ENCODE data around the gene ANKRD17.

Gene ANKRD17

DNA sequence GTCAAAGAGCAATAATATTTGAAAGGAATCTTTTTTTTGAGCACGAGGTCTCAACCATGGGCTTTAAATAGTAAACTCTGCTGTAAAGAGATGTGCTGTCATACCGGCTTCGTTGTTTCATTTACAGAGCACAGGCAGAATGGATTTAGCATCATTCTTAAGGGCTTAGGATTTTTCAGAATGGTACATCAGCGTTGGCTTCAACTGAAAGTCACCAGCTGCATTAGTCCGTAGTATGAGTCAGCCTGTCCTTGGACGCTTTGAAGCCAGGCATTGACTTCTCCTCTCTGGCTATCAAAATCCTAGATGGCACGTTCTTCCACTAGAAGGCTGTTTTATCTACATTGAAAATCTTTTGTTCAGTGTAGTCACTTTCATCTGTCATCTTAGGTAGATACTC lies 212.7 kb downstream of the ANKRD17 start:
- no peak for DNase-seq

- DNase-seq = no peak
Observed at GRCh38 chr4:73037057-73037456, 221.5 kb downstream of the ANKRD17 start.

- DNase-seq = no peak
Observed at GRCh38 chr4:73036123-73036522, 222.5 kb downstream of the ANKRD17 start.

DNA sequence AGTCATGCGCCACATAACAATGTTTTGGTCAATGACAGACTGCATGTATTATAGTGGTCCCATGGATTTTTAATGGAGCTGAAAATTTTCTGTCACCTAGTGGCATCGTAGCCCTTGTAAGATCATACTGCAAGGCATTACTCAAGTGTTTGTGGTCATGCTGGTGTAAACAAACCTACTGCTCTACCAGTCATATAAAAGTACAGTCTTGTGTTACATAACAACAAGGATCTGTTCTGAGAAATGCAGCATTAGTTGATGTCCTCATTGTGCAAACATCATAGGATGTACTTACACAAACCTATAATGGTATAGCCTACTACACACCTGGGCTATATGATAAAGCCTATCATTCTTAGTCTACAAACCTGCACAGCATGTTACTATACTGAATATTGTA lies 223.7 kb downstream of the ANKRD17 start:
- no peak for DNase-seq

DNA sequence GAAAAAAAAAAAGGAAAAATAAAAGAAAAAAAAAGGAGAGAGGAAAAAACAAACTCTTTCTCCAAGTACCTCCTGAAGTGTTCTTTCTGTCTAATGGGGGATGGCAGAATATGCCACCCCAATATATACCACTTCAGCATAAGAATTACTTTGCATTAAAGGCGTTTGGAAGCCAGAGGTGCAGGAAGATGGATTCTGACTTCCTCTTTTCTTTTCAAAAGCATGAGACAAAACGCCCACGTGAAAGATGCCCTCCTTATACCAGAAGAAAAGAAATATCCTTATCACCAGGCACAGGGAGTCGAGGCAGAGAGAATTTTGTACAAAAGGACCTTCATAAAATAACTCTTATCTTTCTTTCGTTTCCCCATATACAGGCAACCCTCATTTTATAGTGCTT lies 230.0 kb downstream of the ANKRD17 start:
- DNase-seq = no peak
